Loucy (cell line): Measurements from ENCODE around the gene HIVEP2.

Experiments
- H2AFZ ChIP-seq: fragments of 200-600 bp; sonication (generic); 2 replicates; pipeline ENCODE4 v1.6.0; 2016; ENCODE audit warnings: antibody characterized with exemption, mild to moderate bottlenecking, low read length, moderate library complexity
- H3F3A ChIP-seq: fragments of 200-600 bp; 2 replicates; pipeline ENCODE4 v1.6.0; 2016; ENCODE audit warnings: antibody characterized with exemption, low read depth, mild to moderate bottlenecking
- H3K27me3 ChIP-seq: fragments of 200-600 bp; sonication (generic); 2 replicates; pipeline ENCODE4 v1.6.1; 2014; ENCODE audit warnings: low read length, mild to moderate bottlenecking; ENCODE audit not compliant: insufficient read depth, poor library complexity, severe bottlenecking
- H3K36me3 ChIP-seq: fragments of 200-600 bp; sonication (generic); 2 replicates; pipeline ENCODE4 v1.6.1; 2016; ENCODE audit warnings: low read length; ENCODE audit not compliant: insufficient read depth
- H3K4me1 ChIP-seq: fragments of 200-600 bp; sonication (generic); 2 replicates; pipeline ENCODE4 v1.5.1; 2014; ENCODE audit warnings: low read length, mild to moderate bottlenecking; ENCODE audit not compliant: insufficient read depth, poor library complexity, severe bottlenecking
- H3K4me2 ChIP-seq: fragments of 200-600 bp; sonication (generic); 2 replicates; pipeline ENCODE4 v1.6.0; 2014; ENCODE audit warnings: antibody characterized with exemption, low read length, low read depth, mild to moderate bottlenecking; ENCODE audit not compliant: poor library complexity, severe bottlenecking
- H3K4me3 ChIP-seq: fragments of 200-600 bp; sonication (generic); 2 replicates; pipeline ENCODE4 v1.5.1; 2014; ENCODE audit warnings: low read length, mild to moderate bottlenecking, mixed read lengths; ENCODE audit not compliant: poor library complexity, severe bottlenecking
- H3K79me2 ChIP-seq: fragments of 200-600 bp; sonication (generic); 2 replicates; pipeline ENCODE4 v1.6.1; 2014; ENCODE audit warnings: low read length; ENCODE audit not compliant: insufficient read depth
- H3K9ac ChIP-seq: fragments of 200-600 bp; sonication (generic); 2 replicates; pipeline ENCODE4 v1.6.0; 2014; ENCODE audit warnings: mild to moderate bottlenecking, low read depth, low read length, moderate library complexity; ENCODE audit not compliant: poor library complexity, severe bottlenecking
- H3K9me2 ChIP-seq: fragments of 200-600 bp; sonication (generic); replicated peaks from 2 replicates; pipeline ENCODE4 v1.6.1; 2016; ENCODE audit warnings: low read depth, low read length, mixed read lengths
- H3K9me3 ChIP-seq: fragments of 200-600 bp; sonication (generic); 2 replicates; pipeline ENCODE4 v1.6.1; 2014; ENCODE audit warnings: mild to moderate bottlenecking, antibody characterized with exemption, low read length, low read depth; ENCODE audit not compliant: insufficient read depth
- H4K20me1 ChIP-seq: fragments of 200-600 bp; sonication (generic); 2 replicates; pipeline ENCODE4 v1.6.0; 2014; ENCODE audit warnings: antibody characterized with exemption, low read length, mild to moderate bottlenecking; ENCODE audit not compliant: insufficient read depth, poor library complexity, severe bottlenecking
- CTCF ChIP-seq: fragments of 200-600 bp; sonication (generic); conservative IDR thresholded peaks from 2 replicates; pipeline ENCODE4 v1.5.1; 2014; ENCODE audit warnings: mild to moderate bottlenecking, antibody characterized with exemption, low read length
- EZH2phosphoT487 ChIP-seq: fragments of 200-600 bp; IDR thresholded peaks from 2 replicates; pipeline ENCODE4 v1.6.1; 2018; ENCODE audit warnings: antibody characterized with exemption, mild to moderate bottlenecking, moderate library complexity, borderline replicate concordance

HIVEP2 gene

GRCh38 chr6:142900227-142900971 lies 44.6 kb downstream of the HIVEP2 start:
- TF ChIP-seq CTCF (no peak), EZH2phosphoT487 (no peak)
- no peak overlapping the region for H3K4me2 ChIP-seq
- no peak overlapping the region for H2AFZ ChIP-seq
- no peak overlapping the region for H3K4me3 ChIP-seq
- peaks cover 9% of the 10 kb centered on the region; the same call in 1 of the 2 replicates for H3K36me3 ChIP-seq
- H3F3A ChIP-seq: no peaks in the 10 kb centered on the region
- peaks cover 53% of the 10 kb centered on the region for H3K4me1 ChIP-seq
- H4K20me1 ChIP-seq: peaks cover 7% of the 10 kb centered on the region
- no peaks in the 10 kb centered on the region for H3K9me2 ChIP-seq
- no peaks in the 10 kb centered on the region for H3K27me3 ChIP-seq
- H3K9me3 ChIP-seq: no peaks in the 10 kb centered on the region
- H3K9ac ChIP-seq: no peak overlapping the region
- H3K79me2 ChIP-seq: peaks cover 94% of the 10 kb centered on the region

GRCh38 chr6:142898927-142899895 lies 45.8 kb downstream of the HIVEP2 start:
- no peak overlapping the region for H3K9ac ChIP-seq
- no peaks in the 10 kb centered on the region for H3F3A ChIP-seq
- peaks cover 88% of the 10 kb centered on the region for H3K79me2 ChIP-seq
- no peak for TF ChIP-seq CTCF
- no peak for TF ChIP-seq EZH2phosphoT487
- H3K4me2 ChIP-seq: no peak overlapping the region
- H3K9me2 ChIP-seq: no peaks in the 10 kb centered on the region
- no peak overlapping the region for H3K4me3 ChIP-seq
- H3K4me1 ChIP-seq: peaks cover 48% of the 10 kb centered on the region
- peaks cover 14% of the 10 kb centered on the region; the same call in 1 of the 2 replicates for H3K36me3 ChIP-seq
- H3K9me3 ChIP-seq: no peaks in the 10 kb centered on the region
- H3K27me3 ChIP-seq: no peaks in the 10 kb centered on the region
- peaks cover 7% of the 10 kb centered on the region for H4K20me1 ChIP-seq
- no peak overlapping the region for H2AFZ ChIP-seq

GRCh38 chr6:142897659-142898058 lies 47.3 kb downstream of the HIVEP2 start:
- peaks cover 7% of the 10 kb centered on the region for H4K20me1 ChIP-seq
- no peak overlapping the region for H3K4me2 ChIP-seq
- H3K79me2 ChIP-seq: peaks cover 85% of the 10 kb centered on the region
- peaks cover 33% of the 10 kb centered on the region for H3K4me1 ChIP-seq
- no peaks in the 10 kb centered on the region for H3F3A ChIP-seq
- no peaks in the 10 kb centered on the region for H3K9me3 ChIP-seq
- H3K9me2 ChIP-seq: no peaks in the 10 kb centered on the region
- peaks cover 14% of the 10 kb centered on the region; the same call in 1 of the 2 replicates for H3K36me3 ChIP-seq
- TF ChIP-seq CTCF (no peak), EZH2phosphoT487 (no peak)
- H3K27me3 ChIP-seq: no peaks in the 10 kb centered on the region
- no peak overlapping the region for H2AFZ ChIP-seq
- no peak overlapping the region for H3K9ac ChIP-seq
- no peak overlapping the region for H3K4me3 ChIP-seq
